ENCODE measurements around the gene GOT2. TPM values are rescaled to one million over a fixed set of nuclear protein-coding genes. Genes with fewer than 3 reads are reported as not detected.

The GOT2 gene
- total RNA-seq, 1 donor from 2014 or later, result 79.8 TPM

GRCh38 chr16:58716468-58716867, 17.6 kb downstream of the GOT2 start:
- no peak for DNase-seq (ENCODE audit: low spot score, unreplicated experiment)
- Mint-ChIP-seq H3K27ac (no peak overlapping the region), H3K9me3 (ENCODE audit: low read depth) (no peaks in the 10 kb centered on the region), H3K27me3 (no peaks in the 10 kb centered on the region), H3K4me1 (ENCODE audit: low read depth) (peaks cover 9% of the 10 kb centered on the region), H3K36me3 (ENCODE audit: insufficient read depth) (peaks cover 42% of the 10 kb centered on the region), H3K4me3 (ENCODE audit: low read depth) (no peak overlapping the region)
- TF ChIP-seq, protein P1, sequence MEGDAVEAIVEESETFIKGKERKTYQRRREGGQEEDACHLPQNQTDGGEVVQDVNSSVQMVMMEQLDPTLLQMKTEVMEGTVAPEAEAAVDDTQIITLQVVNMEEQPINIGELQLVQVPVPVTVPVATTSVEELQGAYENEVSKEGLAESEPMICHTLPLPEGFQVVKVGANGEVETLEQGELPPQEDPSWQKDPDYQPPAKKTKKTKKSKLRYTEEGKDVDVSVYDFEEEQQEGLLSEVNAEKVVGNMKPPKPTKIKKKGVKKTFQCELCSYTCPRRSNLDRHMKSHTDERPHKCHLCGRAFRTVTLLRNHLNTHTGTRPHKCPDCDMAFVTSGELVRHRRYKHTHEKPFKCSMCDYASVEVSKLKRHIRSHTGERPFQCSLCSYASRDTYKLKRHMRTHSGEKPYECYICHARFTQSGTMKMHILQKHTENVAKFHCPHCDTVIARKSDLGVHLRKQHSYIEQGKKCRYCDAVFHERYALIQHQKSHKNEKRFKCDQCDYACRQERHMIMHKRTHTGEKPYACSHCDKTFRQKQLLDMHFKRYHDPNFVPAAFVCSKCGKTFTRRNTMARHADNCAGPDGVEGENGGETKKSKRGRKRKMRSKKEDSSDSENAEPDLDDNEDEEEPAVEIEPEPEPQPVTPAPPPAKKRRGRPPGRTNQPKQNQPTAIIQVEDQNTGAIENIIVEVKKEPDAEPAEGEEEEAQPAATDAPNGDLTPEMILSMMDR (IDR thresholded peaks at IDR 0.05; ENCODE audit: unreplicated experiment), result no peak

GRCh38 chr16:58713742-58714141, 20.4 kb downstream of the GOT2 start:
- no peak for DNase-seq (ENCODE audit: low spot score, unreplicated experiment)
- TF ChIP-seq, protein P1 (IDR thresholded peaks at IDR 0.05; ENCODE audit: unreplicated experiment), result no peak
- no peaks in the 10 kb centered on the region for H3K9me3 Mint-ChIP-seq (ENCODE audit: low read depth)
- H3K4me3 Mint-ChIP-seq (ENCODE audit: low read depth), result no peak overlapping the region
- H3K4me1 Mint-ChIP-seq (ENCODE audit: low read depth), result no peaks in the 10 kb centered on the region
- H3K27ac Mint-ChIP-seq, result no peak overlapping the region
- H3K36me3 Mint-ChIP-seq (ENCODE audit: insufficient read depth), result peaks cover 42% of the 10 kb centered on the region
- H3K27me3 Mint-ChIP-seq, result no peaks in the 10 kb centered on the region

DNA sequence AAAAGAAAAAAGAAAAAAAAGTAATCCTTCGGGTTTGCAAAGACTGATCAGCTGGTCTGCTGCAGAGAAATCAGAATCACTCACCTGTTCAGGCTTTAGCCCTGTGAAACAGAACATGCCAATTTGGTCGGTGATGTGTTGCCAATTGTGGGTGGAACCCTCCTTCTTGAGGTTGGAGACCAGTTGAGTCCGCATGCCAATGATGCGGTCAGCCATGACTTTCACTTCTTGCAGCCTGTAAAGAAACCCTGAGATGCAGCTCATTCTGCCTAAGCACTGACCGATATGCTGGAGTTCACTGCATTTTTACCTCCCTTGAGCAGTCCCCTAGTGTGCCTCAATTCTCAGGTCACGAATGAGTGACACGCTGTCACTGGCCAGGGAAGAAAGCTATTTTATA, 24.8 kb downstream of the GOT2 start:
- Mint-ChIP-seq H3K27ac (peak overlapping the region; percentile 16), H3K27me3 (no peaks in the 10 kb centered on the region), H3K9me3 (ENCODE audit: low read depth) (no peaks in the 10 kb centered on the region), H3K4me1 (ENCODE audit: low read depth) (no peaks in the 10 kb centered on the region), H3K36me3 (ENCODE audit: insufficient read depth) (peaks cover 28% of the 10 kb centered on the region), H3K4me3 (ENCODE audit: low read depth) (no peak overlapping the region)
- TF ChIP-seq, protein P1 (IDR thresholded peaks at IDR 0.05; ENCODE audit: unreplicated experiment), result no peak
- DNase-seq (ENCODE audit: low spot score, unreplicated experiment), result no peak

DNA sequence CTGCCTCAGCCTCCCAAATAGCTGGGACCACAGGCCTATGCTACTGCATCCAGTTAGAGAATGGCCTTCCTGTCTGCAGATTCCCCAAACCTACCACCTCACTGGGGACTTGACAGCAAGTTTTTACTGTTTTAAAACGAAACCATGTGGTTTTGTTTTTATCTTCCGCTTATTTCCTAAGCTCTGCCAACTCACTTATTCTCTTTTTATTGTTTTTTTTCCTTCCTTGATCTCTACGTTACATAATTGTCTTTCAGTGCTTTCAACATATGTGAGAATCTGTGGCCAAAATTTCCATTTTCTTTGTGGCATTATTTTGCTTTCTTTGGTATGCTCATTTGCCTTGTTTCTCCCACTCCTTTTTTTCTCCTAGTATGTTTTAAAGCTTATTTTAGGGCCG, 35.0 kb downstream of the GOT2 start:
- Mint-ChIP-seq H3K36me3 (ENCODE audit: insufficient read depth) (peaks cover under 1% of the 10 kb centered on the region), H3K9me3 (ENCODE audit: low read depth) (peaks cover 10% of the 10 kb centered on the region), H3K4me3 (ENCODE audit: low read depth) (no peak overlapping the region), H3K27me3 (no peaks in the 10 kb centered on the region), H3K27ac (no peak overlapping the region), H3K4me1 (ENCODE audit: low read depth) (no peaks in the 10 kb centered on the region)
- TF ChIP-seq, protein P1 (IDR thresholded peaks at IDR 0.05; ENCODE audit: unreplicated experiment), result no peak
- no peak for DNase-seq (ENCODE audit: low spot score, unreplicated experiment)

DNA sequence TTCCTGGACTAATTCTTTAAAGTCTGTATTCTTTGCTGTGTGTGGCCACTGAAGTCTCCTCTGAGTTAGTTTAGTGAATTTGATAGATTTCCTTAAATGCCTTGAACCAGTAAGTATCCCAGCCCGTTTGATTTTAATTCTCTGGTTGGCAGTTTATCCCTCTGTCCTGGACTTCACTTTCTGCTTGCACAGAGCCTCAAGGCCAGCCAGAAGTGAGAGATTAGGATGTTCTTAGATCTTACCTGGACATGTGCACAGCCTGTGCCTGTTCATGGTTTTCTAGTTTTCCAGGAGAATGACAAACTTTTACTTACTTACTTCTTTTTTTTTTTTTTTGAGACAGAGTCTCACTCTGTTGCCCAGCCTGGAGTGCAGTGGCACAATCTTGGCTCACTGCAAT, 38.7 kb downstream of the GOT2 start:
- no peak overlapping the region for H3K27ac Mint-ChIP-seq
- no peak for DNase-seq (ENCODE audit: low spot score, unreplicated experiment)
- H3K36me3 Mint-ChIP-seq (ENCODE audit: insufficient read depth), result no peaks in the 10 kb centered on the region
- H3K4me1 Mint-ChIP-seq (ENCODE audit: low read depth), result no peaks in the 10 kb centered on the region
- TF ChIP-seq, protein P1 (IDR thresholded peaks at IDR 0.05; ENCODE audit: unreplicated experiment), result no peak
- no peak overlapping the region for H3K4me3 Mint-ChIP-seq (ENCODE audit: low read depth)
- H3K27me3 Mint-ChIP-seq, result no peaks in the 10 kb centered on the region
- H3K9me3 Mint-ChIP-seq (ENCODE audit: low read depth), result peaks cover 16% of the 10 kb centered on the region

Data from progenitor cell of endocrine pancreas (in vitro differentiated cells).